Right kidney (tissue), 9 donors: ENCODE results near the gene OR1K1.
"Not testable (repeated sequence)": the region's sequence is repeated elsewhere in the genome, so short reads cannot be mapped to it uniquely, and the experiment has no call there.

ENCODE experiments used
- DNase-seq: peaks from one replicate; pipeline ENCODE4 v3.0.0-alpha.2; 2016
- long read RNA-seq, 8 donors: transcript quantifications; one replicate each; lab custom pipeline, GENCODE V29; 2026

The OR1K1 gene, protein sequence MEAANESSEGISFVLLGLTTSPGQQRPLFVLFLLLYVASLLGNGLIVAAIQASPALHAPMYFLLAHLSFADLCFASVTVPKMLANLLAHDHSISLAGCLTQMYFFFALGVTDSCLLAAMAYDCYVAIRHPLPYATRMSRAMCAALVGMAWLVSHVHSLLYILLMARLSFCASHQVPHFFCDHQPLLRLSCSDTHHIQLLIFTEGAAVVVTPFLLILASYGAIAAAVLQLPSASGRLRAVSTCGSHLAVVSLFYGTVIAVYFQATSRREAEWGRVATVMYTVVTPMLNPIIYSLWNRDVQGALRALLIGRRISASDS
- long read RNA-seq, donor 1: 0 reads
- long read RNA-seq, donor 2, partial matches to known transcripts: 0 of 1 reads
- long read RNA-seq, donor 2, other reads (novel, unspliced or antisense): 0 of 1 reads
- long read RNA-seq, donor 3: 0 reads
- long read RNA-seq, donor 4: 0 reads
- long read RNA-seq, donor 5: 0 reads
- long read RNA-seq, donor 6: 0 reads
- long read RNA-seq, donor 7: 0 reads
- long read RNA-seq, donor 8: 0 reads

DNA sequence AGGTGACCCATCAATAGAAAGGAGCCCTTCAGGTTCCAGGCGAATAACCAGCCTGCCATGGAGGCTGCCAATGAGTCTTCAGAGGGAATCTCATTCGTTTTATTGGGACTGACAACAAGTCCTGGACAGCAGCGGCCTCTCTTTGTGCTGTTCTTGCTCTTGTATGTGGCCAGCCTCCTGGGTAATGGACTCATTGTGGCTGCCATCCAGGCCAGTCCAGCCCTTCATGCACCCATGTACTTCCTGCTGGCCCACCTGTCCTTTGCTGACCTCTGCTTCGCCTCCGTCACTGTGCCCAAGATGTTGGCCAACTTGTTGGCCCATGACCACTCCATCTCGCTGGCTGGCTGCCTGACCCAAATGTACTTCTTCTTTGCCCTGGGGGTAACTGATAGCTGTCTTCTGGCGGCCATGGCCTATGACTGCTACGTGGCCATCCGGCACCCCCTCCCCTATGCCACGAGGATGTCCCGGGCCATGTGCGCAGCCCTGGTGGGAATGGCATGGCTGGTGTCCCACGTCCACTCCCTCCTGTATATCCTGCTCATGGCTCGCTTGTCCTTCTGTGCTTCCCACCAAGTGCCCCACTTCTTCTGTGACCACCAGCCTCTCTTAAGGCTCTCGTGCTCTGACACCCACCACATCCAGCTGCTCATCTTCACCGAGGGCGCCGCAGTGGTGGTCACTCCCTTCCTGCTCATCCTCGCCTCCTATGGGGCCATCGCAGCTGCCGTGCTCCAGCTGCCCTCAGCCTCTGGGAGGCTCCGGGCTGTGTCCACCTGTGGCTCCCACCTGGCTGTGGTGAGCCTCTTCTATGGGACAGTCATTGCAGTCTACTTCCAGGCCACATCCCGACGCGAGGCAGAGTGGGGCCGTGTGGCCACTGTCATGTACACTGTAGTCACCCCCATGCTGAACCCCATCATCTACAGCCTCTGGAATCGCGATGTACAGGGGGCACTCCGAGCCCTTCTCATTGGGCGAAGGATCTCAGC lies at the start of gene OR1K1:
TSS of gene OR1K1 (plus strand) at position 58 of the 995 bp plus-strand sequence. CDS start at position 58, 0 bp downstream.
- DNase-seq: no peak

DNA sequence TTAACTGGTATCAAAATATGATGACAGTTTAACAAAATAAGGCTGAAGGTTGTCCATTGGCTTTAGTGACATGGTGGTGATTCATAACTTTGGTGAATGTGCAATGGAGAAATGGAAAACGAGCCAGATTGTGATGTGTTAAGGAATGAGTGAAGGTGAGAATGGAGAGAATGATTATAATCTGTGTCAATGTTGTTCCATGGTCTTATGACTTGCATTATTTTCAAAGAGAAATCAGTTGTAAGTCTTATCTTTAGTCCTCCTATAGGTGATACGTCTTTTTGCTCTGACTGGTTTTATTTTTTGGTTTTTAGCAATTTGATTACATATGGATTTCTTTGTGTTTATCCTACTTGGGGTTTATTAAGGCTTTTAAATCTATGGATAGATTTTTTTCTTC lies 45.1 kb upstream of the OR1K1 start:
- DNase-seq: no peak

DNA sequence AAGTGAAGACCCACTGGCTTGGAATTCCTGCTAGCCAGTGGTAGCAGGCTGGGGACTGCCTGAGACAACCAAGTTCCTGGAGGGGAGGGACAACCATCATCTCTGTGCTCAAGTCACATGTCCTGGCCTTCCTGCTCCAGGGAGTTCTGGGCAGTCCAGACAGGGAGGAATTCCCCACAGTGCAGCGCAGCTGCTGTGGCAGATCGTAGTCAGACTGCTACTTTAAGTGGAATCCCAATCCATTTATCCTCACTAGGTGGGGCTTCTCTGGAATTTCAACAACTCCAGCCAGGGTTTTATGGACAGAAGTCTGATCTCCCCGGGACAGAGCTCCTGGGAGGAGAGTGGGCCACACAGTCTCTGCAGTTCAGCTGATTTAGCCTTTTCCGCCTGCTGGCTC lies 32.1 kb upstream of the OR1K1 start:
- DNase-seq: no peak

DNA sequence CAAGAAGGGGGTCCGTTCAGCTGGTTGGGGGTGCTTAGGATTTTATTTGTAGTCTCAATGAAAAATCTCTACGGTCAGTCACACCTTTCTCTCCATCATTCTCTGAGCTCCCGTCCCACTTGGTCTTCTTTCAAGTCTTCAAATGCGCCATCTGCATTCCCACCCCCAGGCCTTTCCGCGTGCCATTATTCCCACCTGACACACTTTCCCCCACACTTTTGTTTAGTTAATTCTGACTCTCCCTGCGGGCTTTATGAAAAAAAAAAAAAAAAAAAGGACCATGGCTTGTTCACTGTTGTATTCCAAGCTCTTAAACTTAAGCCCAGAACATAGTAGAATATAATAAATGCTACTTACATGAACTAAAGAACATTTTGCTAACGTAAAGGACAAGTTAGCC lies 22.9 kb upstream of the OR1K1 start:
- DNase-seq: no peak

DNA sequence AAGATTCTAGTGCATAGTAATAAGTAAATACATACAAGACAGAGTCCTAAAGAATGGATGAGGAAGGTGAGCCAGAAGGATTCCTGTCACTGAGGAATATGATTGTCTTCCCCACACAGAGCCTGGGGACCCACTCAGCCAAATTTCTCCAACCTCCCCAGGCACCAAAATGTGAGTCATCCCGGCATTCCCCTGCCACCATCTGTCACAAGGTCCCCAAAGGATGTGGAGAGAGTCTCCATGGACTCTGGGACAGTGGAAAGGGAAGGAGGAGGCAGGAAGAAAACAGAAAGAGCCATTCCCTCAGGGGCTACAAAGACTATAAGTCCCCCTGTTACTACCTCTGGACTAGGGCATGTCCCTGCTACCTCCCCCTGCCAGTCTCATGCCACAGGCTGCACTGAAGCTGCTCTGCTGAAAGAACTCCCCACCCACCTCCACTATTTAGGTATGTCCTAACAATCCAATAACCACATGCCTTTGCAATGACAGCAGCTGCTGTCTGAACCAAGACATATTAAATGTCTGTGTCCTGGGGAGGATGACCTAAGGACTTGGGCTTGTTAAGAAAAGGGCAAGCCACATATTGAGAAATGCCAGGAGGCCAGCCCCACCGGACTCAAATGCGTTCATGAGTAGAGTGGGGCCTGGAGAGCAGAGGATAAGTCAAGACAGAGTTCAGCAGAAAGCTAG lies 21.8 kb upstream of the OR1K1 start:
- DNase-seq: no peak

DNA sequence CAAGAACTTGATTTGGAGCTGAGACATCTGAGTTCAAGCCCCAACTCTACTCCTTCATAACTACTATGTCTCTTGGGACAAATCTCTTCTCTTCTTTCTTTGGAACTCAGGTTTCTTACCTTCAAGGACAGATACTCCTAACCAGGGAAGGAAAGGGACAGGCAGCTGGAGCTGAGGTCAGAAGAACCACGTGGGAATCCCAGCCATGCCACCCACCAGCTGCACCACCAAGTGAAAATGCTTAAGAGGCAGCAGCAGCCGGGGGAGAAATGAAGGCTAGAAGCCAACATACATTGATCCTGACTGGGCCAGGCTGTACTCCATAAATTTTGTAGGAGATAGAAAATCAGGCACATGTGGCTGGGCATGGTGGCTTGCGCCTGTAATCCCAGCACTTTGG lies 20.7 kb upstream of the OR1K1 start:
- DNase-seq: no peak

DNA sequence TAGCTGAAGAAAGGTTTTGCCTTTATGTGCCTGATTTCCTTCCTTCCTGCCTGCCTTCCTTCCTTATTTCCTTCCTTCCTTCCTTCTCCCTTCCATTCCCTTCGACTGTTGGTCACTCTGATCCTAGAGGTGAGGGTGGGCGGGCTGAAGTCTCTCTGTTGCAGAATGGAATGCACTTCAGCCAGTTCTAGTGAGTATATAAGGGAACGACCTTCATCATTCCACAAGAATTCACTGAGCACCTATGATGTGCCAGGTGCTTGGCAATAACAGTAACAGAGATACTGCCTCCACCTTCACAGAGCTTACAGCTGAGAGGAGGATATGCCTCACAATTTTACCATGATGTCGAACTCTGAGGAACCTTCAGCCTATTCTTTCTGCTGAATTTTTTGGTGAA lies 19.9 kb upstream of the OR1K1 start:
- no peak for DNase-seq

DNA sequence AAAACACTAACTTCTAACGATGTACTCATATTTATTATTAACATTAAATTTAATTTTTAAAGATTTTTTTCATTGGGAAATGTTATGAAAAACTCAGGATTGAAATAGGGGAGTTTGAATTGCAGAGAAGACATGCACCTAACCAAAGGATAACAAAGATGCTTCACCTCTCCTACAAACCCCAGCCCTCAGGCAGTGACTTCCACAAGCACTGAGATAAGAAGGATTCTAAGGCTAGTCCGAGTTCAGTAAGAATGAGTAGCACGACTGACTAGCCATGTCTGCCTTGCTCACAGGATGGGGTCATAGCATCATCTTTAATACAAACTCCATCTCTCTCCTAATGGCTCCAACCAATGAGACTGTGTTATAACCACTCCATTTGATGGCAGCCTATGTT lies 18.3 kb upstream of the OR1K1 start:
- DNase-seq: no peak

DNA sequence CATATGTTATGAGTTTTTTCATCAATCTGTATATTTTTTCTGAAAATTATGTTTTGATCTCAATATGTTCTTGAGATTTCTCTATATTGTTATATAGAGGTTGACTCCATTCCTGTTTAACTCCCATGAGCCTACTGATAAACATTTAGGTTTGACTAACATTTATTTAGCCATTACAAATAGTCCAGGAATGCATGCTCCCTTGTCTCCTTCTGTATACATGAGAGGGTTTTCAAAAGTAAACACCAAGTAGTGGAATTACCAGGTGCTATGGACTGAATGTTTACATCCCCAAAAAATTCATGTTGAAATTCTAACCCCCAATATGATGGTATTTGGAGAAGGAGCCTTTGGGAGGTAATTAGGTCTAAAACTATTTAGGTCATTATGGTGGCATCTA lies 14.7 kb upstream of the OR1K1 start:
- no peak for DNase-seq

DNA sequence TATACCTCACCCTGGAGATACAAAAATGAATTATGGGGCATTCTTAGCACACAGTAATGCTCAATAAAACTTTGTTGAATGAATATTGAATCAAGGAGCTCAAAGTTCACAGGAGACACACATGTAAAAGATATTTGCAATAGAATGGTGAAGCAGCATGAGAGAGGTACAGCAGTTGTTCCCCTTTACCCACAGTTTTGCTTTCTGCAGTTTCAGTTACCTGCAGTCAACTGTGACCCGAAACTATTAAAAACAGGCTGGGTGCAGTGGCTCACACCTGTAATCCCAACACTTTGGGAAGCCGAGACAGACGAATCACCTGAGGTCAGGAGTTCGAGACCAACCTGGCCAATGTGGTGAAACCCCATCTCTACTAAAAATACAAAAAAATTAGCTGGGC lies 13.6 kb upstream of the OR1K1 start:
- no peak for DNase-seq

DNA sequence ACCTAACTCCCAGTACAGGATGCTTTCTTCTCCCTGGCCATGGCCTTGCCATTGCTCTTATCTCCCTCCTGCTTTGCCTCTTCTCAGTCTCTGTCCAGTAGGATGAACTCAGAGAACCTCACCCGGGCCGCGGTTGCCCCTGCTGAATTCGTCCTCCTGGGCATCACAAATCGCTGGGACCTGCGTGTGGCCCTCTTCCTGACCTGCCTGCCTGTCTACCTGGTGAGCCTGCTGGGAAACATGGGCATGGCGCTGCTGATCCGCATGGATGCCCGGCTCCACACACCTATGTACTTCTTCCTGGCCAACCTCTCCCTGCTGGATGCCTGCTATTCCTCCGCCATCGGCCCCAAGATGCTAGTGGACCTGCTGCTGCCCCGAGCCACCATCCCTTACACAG lies 11.1 kb upstream of the OR1K1 start, which contains the start of gene OR5C1:
TSS of gene OR5C1 (plus strand) at position 103 of the 400 bp plus-strand sequence. CDS start at position 103, 0 bp downstream.
- DNase-seq: no peak

DNA sequence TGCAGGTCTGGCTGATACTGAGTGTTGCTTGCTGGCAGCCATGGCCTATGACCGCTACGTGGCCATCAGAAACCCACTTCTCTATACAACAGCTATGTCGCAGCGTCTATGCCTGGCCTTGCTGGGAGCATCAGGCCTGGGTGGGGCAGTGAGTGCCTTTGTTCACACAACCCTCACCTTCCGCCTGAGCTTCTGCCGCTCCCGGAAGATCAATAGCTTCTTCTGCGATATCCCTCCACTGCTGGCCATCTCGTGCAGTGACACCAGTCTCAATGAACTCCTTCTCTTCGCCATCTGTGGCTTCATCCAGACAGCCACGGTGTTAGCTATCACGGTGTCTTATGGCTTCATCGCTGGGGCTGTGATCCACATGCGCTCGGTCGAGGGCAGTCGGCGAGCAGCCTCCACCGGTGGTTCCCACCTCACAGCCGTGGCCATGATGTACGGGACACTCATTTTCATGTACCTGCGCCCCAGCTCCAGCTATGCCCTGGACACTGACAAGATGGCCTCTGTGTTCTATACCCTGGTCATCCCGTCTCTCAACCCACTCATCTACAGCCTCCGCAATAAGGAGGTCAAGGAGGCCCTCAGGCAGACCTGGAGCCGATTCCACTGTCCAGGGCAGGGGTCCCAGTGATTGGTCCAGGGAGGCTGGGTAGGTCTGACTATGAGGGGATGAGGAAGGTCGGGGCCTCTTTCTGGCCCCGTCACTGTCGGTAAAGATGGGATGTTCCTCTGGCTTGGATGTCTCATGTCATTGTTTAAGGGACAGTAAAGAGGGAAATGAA lies 10.5 kb upstream of the OR1K1 start:
- DNase-seq: no peak

DNA sequence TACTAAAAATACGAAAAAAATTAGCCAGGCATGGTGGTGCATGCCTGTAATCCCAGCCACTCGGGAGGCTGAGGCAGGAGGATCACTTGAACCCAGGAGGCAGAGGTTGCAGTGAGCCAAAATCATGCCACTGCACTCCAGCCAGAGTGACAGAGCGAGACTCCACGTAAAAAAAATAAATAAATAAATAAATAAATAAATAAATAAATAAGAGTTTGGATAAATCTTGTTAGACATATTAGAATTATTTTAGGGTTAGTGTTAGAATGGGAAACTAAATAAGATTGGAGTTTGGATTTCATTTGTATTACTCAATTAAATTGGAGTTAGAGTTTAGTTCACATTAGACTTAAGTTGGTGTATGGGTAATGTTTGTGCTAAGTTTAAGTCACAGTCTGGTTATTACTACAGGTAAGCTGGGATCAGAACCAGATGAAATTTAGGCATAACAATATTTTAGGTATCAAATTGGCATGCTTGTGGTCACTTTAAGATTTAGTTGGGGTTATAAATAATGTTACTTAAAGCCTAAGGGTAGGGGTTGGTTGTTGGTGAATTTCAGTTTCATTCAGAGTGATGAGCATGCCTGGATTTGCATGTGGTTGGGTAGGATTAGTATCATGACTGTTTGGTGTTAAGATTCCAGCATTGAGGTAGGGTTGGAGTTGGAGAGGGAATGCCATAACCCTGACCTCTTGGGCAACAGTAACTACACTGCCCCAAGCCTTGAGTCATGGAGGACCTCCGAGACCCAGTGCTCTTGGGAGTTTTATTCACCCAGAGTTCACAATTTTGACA lies 7.9 kb upstream of the OR1K1 start:
- no peak for DNase-seq

DNA sequence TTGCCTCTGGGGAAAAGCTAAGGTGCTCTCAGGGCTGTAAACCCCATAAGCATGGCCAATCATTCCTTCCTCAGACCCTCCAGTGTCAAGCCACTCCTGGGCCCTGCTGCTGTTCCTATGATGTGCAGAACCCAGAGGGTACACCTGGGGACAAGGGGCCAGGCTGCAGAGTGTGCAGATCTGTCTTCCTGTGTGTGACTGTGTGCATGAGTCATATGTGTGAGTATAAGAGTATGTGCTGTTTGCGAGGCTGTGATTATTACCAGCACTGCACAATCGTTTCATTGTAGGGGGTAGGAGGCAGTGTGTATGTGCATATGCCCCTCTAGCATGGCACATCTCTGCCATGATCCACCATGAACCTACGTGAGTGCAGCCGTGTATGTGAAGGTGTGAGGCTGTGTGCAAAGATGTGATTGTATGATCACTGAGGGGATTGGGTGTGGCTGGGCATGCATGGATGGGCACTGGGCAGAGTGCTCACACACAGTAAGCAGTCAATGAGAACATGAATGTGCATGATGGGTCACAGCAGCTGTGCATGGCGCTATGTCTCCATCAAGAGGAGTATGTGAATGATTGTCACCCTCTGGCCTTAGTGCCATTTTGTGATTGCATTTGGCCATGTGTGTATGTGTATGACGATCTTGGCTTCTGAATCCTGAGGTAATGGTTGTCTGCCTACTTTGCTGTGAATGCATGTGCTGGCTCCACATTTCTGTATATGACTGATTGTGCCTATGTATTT lies 2.4 kb upstream of the OR1K1 start:
- no peak for DNase-seq

DNA sequence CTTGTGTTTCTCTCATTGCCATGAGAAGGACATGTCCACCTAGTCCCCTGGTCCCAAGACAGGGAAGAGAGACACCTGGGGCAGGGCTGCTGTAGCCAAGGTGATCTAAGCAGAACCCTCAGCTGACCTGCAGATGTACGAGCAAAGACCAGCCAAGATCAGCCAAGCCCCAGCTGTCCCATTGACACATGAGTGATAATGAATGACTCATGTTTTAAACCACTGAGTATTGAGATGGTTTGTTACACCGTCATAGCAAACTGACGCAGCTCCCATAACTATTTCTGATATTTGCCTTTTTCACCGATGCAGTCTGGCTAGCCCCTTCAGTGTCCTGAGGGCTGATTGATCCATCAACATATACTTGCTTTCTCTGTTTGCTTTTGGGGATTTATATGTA lies 6.7 kb downstream of the OR1K1 start:
- DNase-seq: no peak

DNA sequence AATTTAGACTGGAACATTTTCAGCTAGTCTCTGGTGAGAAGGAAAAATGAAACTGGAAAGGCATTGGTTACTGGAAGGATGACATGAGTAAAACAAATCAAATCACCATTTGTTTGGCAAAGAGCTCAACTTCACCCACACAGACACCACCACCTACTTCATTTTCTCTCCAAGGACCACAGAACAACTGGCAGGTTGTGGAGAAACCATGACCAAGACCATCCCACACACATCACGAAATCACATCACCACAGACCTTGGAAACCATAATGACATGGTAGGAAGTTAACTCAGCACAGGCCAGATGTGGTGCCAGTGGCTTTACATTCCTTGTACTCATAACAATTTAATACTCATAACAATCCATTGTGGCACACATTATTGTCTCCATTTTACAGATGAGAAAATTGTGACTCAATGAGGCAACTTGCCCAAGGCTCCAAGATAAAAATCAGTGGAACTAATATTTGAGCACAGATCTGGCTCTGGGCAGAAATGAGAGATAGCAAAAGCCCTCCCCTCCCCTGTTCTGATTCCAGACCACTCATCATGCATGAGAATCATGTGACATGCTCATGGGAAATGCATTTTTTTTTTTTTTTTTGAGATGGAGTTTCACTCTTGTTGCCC lies 7.5 kb downstream of the OR1K1 start:
- DNase-seq: no peak

DNA sequence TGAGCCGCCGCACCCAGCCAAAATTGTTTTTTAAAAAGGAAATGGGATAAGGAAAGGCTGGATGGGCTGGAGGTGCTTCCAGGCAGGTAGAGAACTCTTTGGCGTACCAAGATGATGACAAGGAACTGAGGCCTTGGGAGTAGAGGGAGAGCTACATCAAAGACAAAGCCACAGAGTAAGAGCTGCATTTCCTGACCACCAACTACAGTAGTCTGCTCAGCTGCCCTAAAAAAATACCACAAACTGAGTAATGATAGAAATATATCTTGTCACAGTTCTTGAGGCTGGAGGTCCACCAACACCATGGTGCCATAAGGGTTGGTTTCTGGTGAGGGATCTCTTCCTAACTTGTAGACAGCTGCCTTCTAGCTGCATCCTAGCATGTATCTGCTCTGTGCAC lies 8.2 kb downstream of the OR1K1 start:
- no peak for DNase-seq

DNA sequence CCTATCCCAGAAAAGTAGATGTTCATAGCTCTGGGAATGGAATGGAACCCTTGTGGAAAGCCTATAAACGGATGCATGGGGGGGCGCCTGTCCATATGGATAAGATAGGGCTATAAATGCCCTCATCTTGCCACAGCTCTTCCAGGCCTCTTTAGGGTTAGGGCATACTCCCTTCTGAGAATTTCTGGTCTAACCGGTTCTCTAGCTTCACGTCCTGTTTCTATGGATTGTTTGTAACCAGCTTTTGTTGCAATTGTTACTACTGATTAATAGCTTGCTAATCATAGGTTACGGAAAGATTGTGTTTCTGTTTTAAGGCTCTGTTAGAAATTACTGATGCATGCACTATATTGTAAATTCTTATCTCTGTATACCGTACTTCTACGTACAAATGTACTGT lies 9.3 kb downstream of the OR1K1 start:
- not testable (repeated sequence) for DNase-seq

DNA sequence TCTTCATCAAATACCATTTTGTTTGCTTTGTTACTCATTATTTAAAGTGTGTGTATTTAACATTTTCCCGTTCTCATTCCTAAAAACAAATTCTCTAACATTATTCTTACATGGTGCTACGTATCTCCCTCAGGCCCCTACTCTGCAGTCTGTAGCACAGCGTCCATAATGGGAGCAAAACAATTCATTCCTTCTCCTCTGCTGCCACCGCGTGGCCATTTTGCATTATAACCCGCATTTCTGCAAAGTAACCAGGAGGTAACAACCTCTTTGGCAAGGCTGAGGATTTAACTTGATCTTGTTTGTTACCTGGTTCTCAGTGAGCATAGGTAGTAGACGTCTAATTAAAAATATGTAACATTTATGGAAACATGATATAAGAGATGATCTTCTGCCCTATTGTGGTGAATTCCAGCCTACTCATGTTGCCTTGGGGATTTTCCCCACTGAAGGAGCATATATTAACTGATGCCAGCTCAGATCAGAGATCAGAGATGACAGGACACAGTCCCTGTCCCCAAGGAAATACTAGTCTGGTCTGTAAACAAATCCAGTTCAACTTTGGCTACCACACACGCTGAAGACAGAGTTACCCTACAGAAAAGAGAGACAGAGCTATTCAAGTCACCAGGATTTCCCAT lies 10.5 kb downstream of the OR1K1 start:
- peak; percentile 28 for DNase-seq
